Limb (tissue), 2 donors: ENCODE results near the gene CDC42BPA.
"Not testable (repeated sequence)": the region's sequence is repeated elsewhere in the genome, so short reads cannot be mapped to it uniquely, and the experiment has no call there.

ENCODE experiments used
- DNase-seq, 2 donors: peaks; one replicate each; pipeline ENCODE4 v3.0.0-alpha.2; 2016; ENCODE audit errors: extremely low spot score in 2 of 2

CDC42BPA gene

DNA sequence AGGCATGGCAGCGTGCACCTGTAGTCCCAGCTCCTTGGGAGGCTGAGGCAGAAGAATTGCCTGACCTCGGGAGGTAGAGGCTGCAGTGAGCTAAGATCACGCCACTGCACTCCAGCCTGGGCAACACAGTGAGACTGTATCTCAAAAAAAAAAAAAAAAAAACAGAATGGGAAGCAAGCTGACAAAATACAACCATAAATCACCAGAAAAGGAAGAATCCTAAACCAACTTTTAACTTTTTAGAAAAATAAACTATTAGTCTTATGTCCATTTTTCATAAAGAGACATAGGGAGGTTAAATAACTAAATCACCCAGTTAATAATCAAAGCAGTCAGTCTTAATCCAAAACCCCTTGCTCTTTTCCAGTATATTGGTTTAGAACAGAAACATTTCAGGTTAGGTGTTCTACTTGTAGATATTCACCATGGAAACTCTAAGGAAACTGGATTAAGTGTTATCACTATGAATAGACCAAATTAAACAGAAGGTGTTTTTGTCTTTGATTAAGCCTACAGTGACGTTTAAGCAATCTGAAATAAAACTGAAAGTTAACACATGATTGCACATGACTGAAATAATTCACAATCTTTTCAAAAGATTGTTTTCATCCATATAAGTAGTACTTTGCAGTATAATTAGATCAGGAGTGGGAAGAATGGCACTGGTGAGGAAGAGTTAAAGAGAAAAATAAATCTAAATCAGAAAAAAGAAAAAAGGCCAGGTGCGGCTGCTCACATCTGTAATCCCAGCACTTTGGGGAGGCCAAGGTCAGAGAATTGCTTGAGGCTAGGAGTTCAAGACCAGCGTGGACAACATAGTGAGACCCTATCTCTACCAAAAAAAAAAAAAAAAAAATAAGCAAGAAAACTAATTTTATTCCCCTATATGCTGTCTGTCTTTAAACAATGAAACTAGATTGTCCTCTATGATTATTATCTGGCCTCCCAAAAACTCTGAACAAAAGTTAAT lies 9.6 kb downstream of the CDC42BPA start:
- DNase-seq, result no peak

DNA sequence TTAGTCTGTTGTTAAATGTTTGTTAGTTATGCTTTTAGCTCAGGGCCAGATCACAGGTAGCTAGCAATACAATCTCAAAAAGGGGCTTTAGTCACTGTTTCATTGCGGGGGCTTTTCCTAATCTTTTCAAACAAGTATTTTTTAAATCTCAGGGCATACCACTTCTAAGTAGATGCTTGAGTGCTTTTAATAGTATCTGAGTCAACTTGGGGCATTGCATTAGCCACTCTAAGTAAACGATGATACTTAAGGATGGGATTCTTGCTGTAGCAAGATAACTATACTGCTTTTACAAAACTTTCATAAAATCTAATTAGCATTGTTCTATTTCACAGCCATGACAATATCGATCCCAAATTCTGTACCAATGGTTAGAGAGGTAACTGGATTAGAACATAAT lies 11.6 kb downstream of the CDC42BPA start:
- no peak for DNase-seq

DNA sequence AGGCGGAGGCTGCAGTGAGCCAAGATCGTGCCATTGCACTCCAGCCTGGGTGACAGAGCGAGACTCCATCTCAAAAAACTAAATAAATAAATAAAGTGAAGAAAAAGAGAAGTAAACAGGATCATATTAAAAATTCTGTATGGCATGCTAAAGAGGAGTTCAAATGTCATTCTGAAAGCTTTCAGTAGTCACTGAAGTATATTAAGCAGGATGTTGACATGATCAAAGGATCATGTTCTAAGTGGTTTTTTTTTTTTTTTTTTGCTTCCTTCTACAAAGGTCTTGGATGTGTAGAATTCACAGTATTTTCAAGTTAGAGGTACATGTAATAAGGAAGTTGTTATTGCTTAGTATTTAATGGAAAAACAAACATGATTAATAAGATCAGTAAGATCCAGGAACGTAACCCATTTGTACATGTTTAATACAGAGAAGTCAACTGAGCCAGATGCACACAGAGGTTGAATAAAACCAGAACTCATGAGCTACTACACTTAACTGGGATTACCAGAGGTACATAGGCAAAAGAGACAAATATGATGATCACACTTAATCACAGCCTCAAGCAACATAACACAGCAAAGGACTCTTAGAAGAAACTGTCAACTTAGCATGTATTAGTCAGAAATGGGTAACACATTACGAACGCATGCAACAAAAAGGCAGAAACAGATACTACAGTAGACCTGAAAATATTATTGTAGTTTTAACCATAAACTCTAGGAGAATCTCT lies 12.2 kb downstream of the CDC42BPA start:
- DNase-seq, result no peak

DNA sequence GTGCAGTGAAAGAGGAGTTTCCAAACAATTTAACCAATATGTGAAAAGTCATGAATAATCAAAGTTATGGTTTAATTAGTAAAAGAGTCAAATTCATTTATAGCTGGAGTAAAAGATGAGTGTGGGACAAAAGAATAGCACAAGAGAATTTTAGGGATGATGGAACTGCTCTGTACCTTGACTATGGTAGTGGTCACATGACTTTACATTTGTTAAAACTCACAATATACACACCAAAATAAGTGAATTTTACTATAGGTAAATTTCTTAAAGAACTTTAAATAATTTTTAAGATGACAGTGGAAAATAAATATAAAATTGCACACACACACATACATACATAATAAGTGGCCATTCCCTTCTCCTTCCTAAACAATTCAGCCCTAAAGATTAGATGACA lies 13.6 kb downstream of the CDC42BPA start:
- no peak for DNase-seq

DNA sequence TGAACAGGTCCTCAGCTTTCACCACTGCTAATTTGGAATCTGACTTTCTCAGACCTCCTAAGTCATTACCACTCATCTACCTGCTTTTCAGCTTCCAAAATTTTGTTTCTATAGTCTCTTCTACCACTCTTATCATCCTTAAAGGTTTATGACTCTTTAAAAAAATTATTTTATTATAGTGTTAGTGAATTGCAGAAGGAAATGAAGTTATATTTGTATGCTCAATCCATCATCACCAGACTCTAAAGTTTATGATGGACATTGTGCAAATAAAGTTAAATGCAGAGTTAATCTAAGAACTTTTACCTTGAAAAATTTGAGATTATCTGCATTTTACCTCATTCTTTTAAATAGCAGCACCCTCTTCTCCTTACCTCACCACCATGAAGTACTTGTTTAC lies 14.6 kb downstream of the CDC42BPA start:
- DNase-seq, result no peak

DNA sequence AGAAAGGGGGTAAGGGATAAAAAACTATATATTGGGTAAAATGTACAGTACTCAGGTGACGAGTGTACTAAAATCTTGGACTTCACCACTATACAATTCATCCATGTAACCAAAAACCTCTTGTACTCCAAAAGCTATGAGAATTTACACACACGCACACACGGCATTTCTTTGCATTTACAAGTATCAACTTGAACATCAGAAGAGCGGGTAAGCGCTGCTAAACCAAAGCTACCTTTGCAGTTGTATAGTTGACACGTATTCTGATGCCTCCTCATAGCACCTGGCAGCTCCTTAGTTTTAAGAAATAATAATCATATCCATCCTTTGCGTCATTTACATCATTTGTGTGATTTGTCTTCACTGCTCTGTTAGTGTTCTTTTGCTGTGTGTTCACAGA lies 17.6 kb downstream of the CDC42BPA start:
- no peak for DNase-seq

DNA sequence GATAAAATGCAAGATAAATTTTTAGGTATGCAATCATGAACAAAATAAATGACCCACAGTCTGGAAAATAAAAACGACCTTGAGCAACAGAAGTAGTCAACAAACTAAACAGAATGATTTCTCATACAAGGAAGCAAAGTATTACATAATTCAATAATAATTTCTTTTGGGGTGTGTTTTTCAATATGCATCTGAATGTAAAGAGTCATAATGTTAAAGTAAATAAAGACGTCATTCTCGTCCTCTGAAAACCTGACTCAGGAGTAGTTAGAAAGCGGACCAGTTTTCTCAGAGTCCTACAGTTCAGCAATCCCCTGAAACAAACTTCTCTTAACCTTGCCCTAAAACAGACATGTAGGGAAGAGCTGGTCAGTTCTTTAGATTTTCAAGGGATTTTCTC lies 18.6 kb downstream of the CDC42BPA start:
- DNase-seq, result no peak

DNA sequence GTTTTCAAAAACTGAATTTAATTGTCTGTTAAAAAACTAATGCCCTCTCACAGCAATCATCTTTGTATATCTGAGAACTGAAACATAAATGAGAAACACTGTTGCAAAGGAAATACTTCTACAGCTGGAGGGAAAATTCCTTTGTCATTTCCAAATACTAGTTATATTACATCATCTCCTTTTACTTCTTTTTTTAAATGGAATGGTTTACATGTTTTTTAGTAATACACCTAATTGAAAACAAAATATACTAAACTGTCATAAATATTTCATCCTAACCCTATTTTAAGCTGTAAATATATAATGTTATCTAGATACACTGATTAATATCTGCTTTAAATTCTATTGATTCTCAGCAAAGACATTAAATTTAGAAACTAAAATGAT lies 19.1 kb downstream of the CDC42BPA start:
- peak in 1 of 2 donors; percentile 56 for DNase-seq

DNA sequence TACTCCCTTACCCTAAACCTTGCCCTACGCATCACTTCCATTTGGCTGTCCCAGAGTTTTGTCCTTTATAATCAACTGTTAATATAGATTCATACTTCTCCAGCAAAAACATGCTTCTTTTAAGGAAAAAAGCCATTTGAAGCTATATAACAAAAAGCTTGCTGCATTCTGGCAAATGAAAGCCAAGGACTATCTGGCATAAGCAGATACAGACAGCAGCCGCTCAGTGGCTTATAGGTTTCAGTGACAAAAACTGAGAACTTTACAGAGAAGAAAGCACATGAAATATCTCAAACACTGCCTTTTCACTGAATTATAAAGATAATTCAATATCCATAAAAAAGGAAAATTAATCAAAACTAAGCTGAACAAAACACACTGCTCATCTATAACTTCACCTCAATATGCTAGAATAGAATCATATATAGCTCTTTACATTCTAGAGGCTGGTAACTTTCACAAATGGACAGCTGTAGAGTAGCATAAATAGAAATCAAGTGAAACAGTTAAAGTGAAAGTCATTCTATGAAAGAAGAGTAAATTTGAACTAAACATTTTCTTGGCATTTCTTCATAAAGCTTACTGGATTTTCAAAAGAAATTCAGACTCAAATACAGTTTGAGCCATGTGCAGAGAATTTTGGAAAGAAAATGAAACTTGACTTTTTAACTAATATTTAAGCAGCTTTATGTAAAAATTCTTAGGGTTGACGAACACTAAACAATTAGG lies 19.6 kb downstream of the CDC42BPA start:
- DNase-seq, result no peak

DNA sequence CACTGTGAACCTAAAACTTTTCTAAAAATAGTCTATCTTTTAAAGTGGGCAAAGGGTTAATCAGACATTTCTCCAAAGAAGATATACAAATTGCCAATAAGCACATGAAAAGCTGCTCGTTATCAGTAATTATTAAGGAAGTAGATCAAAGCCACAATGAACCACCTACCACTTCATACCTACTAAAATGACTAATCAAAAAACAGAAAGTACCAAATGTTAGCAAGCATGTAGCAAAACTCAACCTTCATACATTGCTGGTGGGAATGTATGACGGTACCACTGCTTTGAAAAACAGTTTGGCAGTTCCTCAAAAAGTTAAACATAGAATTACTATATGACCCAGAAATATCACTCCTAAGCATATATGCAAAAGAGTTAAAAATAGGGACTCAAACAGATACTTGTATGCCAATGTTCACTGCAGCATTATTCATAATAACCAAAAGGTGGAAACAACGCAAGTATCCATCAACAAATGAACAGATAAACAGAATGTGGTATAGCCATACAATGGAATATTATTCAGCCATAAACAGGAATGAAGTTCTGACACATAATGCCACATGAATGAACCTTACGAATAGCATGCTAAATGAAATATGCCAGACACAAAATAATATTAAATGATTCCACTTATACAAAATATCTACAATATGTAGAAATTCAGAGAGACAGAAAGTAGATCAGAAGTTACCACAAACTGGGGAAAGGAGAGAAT lies 21.1 kb downstream of the CDC42BPA start:
- no peak for DNase-seq

DNA sequence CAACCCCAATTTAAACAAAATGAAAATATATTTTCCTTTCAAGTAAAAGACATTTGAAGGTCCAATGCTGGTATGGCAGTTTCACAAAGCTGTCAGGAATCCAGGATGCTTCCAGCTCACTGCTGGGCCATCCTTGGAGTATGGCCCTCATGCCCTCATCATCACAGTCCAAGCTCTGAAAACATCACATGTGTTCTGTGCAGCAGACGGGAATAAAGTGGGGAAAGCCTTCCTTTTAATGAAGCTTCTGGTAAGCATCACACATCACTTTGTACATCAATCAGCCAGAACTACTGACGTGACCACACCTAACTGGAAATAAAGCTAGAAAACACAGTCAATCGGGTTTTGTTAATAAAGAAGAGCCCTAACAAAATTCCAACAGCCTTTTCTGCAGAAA lies 22.7 kb downstream of the CDC42BPA start:
- DNase-seq, result no peak

DNA sequence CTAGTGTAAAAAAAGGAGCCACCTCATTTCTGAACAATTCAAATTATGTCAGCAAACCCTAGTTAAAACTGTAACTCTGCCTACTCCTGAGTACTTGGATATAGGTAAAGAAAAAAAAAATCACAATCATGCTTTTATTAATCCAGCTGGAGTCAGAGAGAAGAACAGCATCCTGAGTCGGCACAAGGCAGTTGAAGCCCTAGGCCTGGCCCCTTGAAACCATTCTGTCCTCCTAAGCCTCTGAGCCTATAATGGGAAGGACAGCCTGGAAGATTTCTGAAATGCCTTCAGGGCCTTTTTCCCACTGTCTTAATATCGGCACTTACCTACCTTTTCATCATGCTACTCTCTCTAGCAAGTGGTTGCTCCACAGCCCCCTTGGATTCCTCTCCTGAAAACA lies 32.5 kb downstream of the CDC42BPA start:
- DNase-seq, result no peak

DNA sequence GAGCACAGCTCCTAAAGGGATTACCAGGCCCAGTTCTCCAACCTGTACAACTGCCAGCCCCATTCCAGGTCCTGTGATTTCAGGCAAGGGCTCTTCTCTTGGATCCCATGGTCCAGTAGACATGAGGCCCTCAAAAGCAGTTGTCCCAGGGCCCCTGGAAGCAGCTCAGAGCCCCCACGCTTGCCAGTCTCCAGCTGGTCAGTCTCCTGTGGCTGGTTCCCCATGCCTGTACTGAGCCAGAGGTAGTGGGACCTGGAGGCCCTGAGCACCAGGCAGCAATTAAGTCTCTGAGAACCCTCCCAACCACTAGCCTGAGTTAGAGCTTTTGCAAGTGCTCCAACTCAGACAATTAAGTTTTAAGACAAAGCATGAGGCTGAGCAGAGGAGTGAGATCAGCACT lies 36.9 kb downstream of the CDC42BPA start:
- no peak for DNase-seq

DNA sequence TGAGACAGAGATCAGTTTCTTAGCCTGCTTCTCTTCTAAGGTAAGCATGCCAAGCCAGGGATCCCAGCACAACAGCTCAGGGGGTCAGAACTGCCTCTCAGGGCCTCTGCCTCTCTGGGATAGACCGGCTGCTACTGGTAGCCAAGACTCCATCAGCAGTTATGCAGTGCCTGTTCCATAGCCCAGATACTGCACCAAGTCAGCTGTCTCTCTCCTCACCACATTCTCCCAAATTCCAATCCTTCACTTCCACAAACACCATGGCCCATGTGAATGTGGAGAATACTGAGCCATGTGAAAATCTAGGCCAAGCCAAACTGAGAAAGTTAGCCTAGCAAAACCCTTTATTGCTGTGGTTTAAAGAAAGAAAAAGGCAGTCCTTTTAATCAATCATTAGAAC lies 37.5 kb downstream of the CDC42BPA start:
- no peak for DNase-seq

DNA sequence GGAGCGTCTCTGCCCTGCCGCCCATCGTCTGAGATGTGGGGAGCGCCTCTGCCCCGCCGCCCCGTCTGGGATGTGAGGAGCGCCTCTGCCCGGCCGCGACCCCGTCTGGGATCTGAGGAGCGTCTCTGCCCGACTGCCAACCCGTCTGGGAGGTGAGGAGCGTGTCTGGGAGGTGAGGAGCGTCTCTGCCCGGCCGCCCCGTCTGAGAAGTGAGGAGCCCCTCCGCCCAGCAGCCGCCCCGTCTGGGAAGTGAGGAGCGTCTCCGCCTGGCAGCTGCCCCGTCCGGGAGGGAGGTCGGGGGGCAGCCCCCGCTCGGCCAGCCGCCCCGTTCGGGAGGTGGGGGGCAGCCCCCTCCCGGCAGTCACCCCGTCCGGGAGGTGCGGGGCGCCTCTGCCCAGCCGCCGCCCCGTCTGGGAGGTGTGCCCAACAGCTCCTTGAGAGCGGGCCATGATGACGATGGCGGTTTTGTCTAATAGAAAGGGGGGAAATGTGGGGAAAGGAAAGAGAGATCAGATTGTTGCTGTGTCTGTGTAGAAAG lies 42.1 kb downstream of the CDC42BPA start:
- DNase-seq, result not testable (repeated sequence)

DNA sequence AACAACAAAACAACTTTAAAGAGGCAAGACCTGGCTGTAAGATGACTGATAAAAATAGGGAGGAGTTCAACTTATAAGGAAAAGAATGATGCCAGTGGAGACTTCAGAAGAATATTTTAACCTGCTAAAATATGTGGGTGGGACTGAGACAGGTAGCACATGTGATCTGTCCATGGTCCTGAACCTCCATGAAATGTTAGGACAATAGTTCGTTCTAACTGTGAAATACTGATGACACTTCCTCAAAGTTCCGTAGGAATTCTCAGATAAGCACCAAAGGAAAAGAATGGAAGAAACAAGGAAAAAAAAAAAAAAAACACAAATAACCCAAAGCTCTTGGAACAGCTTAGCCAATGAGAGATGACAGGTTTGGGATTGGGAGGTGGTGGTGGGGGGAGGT lies 44.7 kb downstream of the CDC42BPA start:
- DNase-seq, result no peak

DNA sequence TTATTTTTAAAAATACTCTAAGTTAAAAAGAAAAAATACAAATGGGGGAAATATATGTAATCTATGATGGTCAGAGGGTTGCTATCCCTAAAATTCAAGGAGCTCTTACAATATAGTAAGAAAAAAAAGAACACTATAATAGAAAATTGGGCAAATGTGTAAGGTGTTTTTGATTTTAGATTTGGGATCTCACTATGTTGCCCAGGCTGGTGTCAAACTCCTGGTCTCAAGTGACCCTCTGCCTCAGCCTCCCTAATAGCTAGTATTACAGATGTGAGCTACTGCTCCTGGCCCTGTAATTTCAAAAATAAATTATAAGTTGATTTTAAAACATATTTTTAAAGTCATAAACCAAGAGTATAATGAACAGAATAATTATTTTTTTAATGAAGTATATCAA lies 45.9 kb downstream of the CDC42BPA start:
- no peak for DNase-seq

DNA sequence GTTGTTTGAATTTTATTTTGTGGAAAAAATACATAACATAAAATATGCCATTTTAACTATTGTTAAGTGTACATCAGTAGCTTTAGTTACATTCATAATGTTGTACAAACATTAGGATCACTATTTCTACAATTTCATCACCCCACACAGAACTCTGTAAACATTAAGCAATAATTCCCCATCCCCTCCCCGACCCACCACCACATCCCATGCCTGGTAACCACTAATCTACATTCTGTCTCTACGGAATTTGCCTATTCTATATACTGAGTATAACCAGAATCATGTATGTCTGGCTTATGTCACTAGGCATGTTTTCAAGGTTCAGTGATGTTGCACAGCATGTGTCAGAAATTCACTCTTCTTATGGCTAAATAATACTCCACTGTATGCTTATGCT lies 47.7 kb downstream of the CDC42BPA start:
- DNase-seq, result no peak

DNA sequence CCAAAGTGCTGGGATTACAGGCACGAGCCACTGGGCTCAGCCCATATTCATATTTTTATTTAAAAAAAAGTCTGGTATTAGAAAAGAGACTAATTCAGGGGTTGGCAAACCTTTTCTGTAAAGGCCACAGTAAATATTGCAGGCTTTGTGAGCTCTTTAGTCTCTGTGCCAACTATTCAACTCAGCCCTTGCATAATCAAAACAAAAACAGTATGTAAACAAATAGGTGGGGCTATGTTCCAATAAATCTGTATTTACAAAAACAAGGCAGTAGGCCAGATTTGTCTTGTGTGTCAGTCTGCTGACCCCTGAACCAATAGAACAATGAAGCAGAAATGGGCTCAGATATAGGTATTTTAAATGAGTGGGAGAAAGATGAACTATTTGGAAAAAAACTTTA lies 49.3 kb downstream of the CDC42BPA start:
- no peak for DNase-seq

DNA sequence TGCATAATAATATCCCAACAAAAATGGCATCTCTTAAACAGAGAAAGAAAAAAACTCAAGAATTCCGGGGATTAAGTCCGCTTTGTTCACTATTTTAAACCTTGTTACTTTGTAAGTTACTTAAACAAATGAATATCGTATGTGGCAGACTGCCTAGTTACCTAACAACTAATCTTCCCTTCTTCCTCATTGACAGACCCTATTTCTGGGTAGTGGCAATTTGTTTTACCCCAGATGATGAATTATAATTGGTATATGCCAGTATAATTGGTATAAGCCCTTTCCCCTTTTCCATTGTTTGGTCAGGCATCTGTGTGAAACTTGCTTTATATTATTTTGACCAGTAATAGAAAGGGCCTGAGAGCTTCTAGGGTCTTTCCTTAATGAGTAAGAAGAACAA lies 52.4 kb downstream of the CDC42BPA start:
- no peak for DNase-seq

DNA sequence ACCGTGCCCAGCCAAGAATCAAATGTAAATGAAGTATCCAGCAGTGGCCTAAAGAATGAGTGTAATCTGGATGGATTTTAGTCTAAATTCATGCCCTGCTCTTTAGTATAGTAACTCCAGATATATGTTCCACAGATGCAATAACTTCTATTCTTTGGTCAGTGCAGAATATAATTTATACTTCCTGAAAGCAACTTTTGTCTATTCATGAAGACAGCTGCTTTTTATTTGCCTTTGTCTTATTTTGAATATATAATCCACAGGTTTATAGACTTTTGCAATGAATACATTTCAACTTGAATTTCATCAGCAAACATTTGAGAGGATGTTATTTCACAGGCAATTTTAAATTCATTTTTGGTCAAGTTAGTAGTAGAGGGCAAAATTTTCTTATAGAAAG lies 54.4 kb downstream of the CDC42BPA start:
- no peak for DNase-seq
